Left renal pelvis (tissue), 4 donors: Measurements from ENCODE around the gene PNRC2. TPM values are rescaled to one million over a fixed set of nuclear protein-coding genes. Genes with fewer than 3 reads are reported as not detected.

Experiments used
- DNase-seq, 4 donors: peaks; one replicate each; pipeline ENCODE4 v3.0.0-alpha.2; 2013; ENCODE audit warnings: low read depth in 4 of 4, low spot score in 3 of 4
- polyA plus RNA-seq, 4 donors: library from polyadenylated mRNA; unstranded; fragments of 120-200 nt; gene quantifications; one replicate each; pipeline ENCODE4 v1.2.1, GENCODE V29; 2013; ENCODE audit not compliant: insufficient read length in 4 of 4

The PNRC2 gene
- 100 to 1,000 TPM; 193 to 271 (median 203) TPM for polyA plus RNA-seq

- peak; percentile 90 to 95 (median 92) for DNase-seq
These were observed at the start of gene PNRC2 for GRCh38 chr1:23959461-23960290. Gene PNRC2, plus strand, starts transcription at chr1:23959828. Its CDS starts 1,630 bp downstream, at chr1:23961458.

GRCh38 chr1:23910144-23910543 is 49.5 kb upstream of the PNRC2 start:
- DNase-seq = no peak

- DNase-seq = no peak
These were observed 48.9 kb upstream of the PNRC2 start for GRCh38 chr1:23910553-23911246.

GRCh38 chr1:23911921-23912320 is 47.7 kb upstream of the PNRC2 start:
- DNase-seq = no peak

- no peak for DNase-seq
These were observed 46.3 kb upstream of the PNRC2 start, which contains the start of gene CNR2 for GRCh38 chr1:23913212-23913880. Gene CNR2, minus strand, starts transcription at chr1:23913362. Its CDS starts 37,745 bp downstream, at chr1:23875617.

GRCh38 chr1:23914921-23915320 is 44.7 kb upstream of the PNRC2 start:
- DNase-seq = no peak

- no peak for DNase-seq
These were observed 44.2 kb upstream of the PNRC2 start for GRCh38 chr1:23915466-23915865.

GRCh38 chr1:23916209-23917131 is 43.2 kb upstream of the PNRC2 start:
- DNase-seq = peak in 3 of 4 donors; percentile 46 to 58 (median 54)

- no peak for DNase-seq
These were observed 37.2 kb upstream of the PNRC2 start for GRCh38 chr1:23922321-23922943.

GRCh38 chr1:23923592-23924499 is 35.8 kb upstream of the PNRC2 start:
- no peak for DNase-seq

- no peak for DNase-seq
These were observed 35.0 kb upstream of the PNRC2 start for GRCh38 chr1:23924601-23925000.

- no peak for DNase-seq
These were observed 34.3 kb upstream of the PNRC2 start for GRCh38 chr1:23925279-23925678.

- no peak for DNase-seq
These were observed 32.5 kb upstream of the PNRC2 start for GRCh38 chr1:23927097-23927496.

GRCh38 chr1:23928789-23929188 is 30.8 kb upstream of the PNRC2 start:
- no peak for DNase-seq

GRCh38 chr1:23930270-23930669 is 29.4 kb upstream of the PNRC2 start:
- no peak for DNase-seq

GRCh38 chr1:23930861-23931490 is 28.7 kb upstream of the PNRC2 start:
- no peak for DNase-seq

- no peak for DNase-seq
These were observed 28.1 kb upstream of the PNRC2 start for GRCh38 chr1:23931491-23931880.

- DNase-seq = no peak
These were observed 23.0 kb upstream of the PNRC2 start for GRCh38 chr1:23936481-23937176.
